Measurements from ENCODE around the gene TRAF3. TPM values are rescaled to one million over a fixed set of nuclear protein-coding genes. Genes with fewer than 3 reads are reported as not detected.

Gene TRAF3
- total and polyA plus RNA-seq, 3 experiments from 2014 or later = 16.3 to 62.0 (median 61.6) TPM

- Histone ChIP-seq H3K9me3 (ENCODE audit: low read length) (no peaks in the 10 kb centered on the region), H3K36me3 (ENCODE audit: insufficient read depth, low read length) (no peaks in the 10 kb centered on the region), H3K27me3 (ENCODE audit: insufficient read depth, low read length, poor library complexity, severe bottlenecking) (no peaks in the 10 kb centered on the region), H3K4me3 (ENCODE audit: low read length) (no peak overlapping the region), H3K4me1 (ENCODE audit: insufficient read depth, low read length) (peaks cover 40% of the 10 kb centered on the region), H3K27ac (ENCODE audit: low read depth, low read length) (no peak overlapping the region)
- ChIA-PET POLR2A (no interaction called here), CTCF (no interaction called here)
- no peaks in the 10 kb centered on the region for H3K27me3 Mint-ChIP-seq
- peaks cover 63 to 81% (median 79%) of the 10 kb centered on the region in 3 donors for H3K4me1 Mint-ChIP-seq
- DNase-seq = no peak
- H3K36me3 Mint-ChIP-seq = peaks cover 0 to 6% (median 3%) of the 10 kb centered on the region in 3 donors
- H3K9me3 Mint-ChIP-seq = no peaks in the 10 kb centered on the region
- peak overlapping the region in 3 of 7 donors; percentile 12 to 55 (median 42) for H3K4me3 Mint-ChIP-seq
- peak overlapping the region in 5 of 8 donors; percentile 4 to 78 (median 39) for H3K27ac Mint-ChIP-seq
Measured at GRCh38 chr14:102785595-102785963, 8.3 kb downstream of the TRAF3 start.

DNA sequence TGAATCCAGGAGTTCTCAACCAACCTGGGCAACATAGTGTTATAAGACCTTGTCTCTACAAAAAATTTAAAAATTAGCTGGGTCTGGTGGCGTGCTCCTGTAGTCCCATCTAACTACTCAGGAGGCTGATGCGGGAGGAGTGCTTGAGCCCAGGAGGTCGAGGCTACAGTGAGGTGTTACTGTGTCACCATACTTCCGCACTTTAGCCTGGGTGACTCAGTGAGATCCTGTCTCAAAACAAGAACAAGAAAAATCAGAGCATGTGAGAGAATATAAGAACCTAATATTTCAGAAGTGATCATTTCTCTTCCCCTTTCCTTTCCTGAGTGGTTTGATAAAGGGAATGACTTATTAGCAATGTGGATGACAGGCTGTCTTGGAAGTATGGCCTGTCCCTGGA lies 9.5 kb downstream of the TRAF3 start:
- Histone ChIP-seq H3K4me3 (ENCODE audit: low read length) (no peak overlapping the region), H3K9me3 (ENCODE audit: low read length) (no peaks in the 10 kb centered on the region)
- peak overlapping the region in 4 of 8 donors; percentile 1 to 74 (median 58) for H3K27ac Mint-ChIP-seq

GRCh38 chr14:102789349-102789748 lies 12.1 kb downstream of the TRAF3 start:
- Histone ChIP-seq H3K27me3 (ENCODE audit: insufficient read depth, low read length, poor library complexity, severe bottlenecking) (no peaks in the 10 kb centered on the region), H3K9me3 (ENCODE audit: low read length) (no peaks in the 10 kb centered on the region), H3K4me3 (ENCODE audit: low read length) (no peak overlapping the region), H3K36me3 (ENCODE audit: insufficient read depth, low read length) (no peaks in the 10 kb centered on the region), H3K27ac (ENCODE audit: low read depth, low read length) (no peak overlapping the region), H3K4me1 (ENCODE audit: insufficient read depth, low read length) (peaks cover 27% of the 10 kb centered on the region)
- H3K4me3 Mint-ChIP-seq = no peak overlapping the region
- ChIA-PET POLR2A (no interaction called here), CTCF (no interaction called here)
- H3K27me3 Mint-ChIP-seq = no peaks in the 10 kb centered on the region
- peak overlapping the region in 2 of 8 donors; percentile 46 to 58 for H3K27ac Mint-ChIP-seq
- H3K36me3 Mint-ChIP-seq = peaks cover 9 to 20% (median 17%) of the 10 kb centered on the region in 3 donors
- H3K4me1 Mint-ChIP-seq = peaks cover 58 to 86% (median 77%) of the 10 kb centered on the region in 3 donors
- peaks cover 0 to 3% (median 0%) of the 10 kb centered on the region in 5 donors for H3K9me3 Mint-ChIP-seq
- DNase-seq = no peak

More for the DNA sequence above, 9.5 kb downstream of the TRAF3 start:
- Mint-ChIP-seq H3K27me3 (no peaks in the 10 kb centered on the region), H3K9me3 (peaks cover 0 to 3% (median 0%) of the 10 kb centered on the region in 5 donors), H3K4me3 (peak overlapping the region in 4 of 7 donors; percentile 10 to 41 (median 16)), H3K36me3 (peaks cover 5 to 12% (median 6%) of the 10 kb centered on the region in 3 donors), H3K4me1 (peaks cover 63 to 84% (median 83%) of the 10 kb centered on the region in 3 donors)
- Histone ChIP-seq H3K27me3 (ENCODE audit: insufficient read depth, low read length, poor library complexity, severe bottlenecking) (no peaks in the 10 kb centered on the region), H3K27ac (ENCODE audit: low read depth, low read length) (no peak overlapping the region), H3K4me1 (ENCODE audit: insufficient read depth, low read length) (peaks cover 32% of the 10 kb centered on the region), H3K36me3 (ENCODE audit: insufficient read depth, low read length) (no peaks in the 10 kb centered on the region)
- ChIA-PET POLR2A (no interaction called here), CTCF (no interaction called here)
- no peak for DNase-seq

DNA sequence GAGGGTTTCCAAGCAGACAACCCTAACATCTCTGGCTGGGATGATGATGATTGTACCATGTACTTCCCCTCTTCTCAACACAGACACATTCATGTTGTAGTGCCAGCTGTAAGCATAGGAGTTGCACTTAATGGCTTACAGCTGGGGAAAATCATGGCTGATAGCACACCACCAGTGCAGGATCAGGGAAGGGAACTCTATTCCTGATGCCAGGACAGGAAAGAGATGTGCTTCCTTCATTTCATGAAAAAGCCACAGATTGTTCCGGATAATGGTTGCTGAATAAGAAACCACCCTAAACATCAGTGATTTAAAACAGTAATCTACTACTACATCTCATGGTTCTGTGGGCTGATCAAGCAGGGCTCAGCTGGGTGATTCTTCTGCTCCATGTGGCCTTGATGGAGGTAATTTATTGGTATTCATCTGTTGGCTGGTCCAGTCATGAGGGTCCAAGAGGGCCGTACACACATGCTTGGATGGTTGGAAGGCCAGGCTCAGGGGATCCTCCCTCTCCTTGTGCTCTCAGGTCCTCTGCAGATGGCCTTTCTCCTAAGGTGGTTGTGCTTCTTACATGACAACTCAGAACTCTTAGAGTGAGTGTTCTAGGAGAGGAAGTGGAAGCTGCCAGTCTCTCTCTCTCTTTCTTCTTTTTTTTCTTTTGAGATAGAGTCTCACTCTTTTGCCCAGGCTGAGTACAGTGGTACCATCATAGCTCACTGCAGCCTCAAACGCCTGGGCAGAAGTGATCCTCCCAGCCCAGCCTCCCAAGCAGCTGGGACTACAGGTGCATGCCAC lies 16.5 kb downstream of the TRAF3 start:
- DNase-seq = no peak
- no peak overlapping the region for H3K4me3 ChIP-seq (ENCODE audit: low read length)
- no peaks in the 10 kb centered on the region for H3K36me3 ChIP-seq (ENCODE audit: insufficient read depth, low read length)

GRCh38 chr14:102795060-102795925 lies 18.0 kb downstream of the TRAF3 start:
- H3K27ac ChIP-seq (ENCODE audit: low read depth, low read length) = no peak overlapping the region
- peaks cover 30% of the 10 kb centered on the region for H3K4me1 ChIP-seq (ENCODE audit: insufficient read depth, low read length)
- H3K4me3 ChIP-seq (ENCODE audit: low read length) = no peak overlapping the region
- H3K27ac Mint-ChIP-seq = peak overlapping the region; percentile 42 to 92 (median 86)
- H3K4me1 Mint-ChIP-seq = peaks cover 50 to 82% (median 68%) of the 10 kb centered on the region in 3 donors
- H3K4me3 Mint-ChIP-seq = peak overlapping the region in 2 of 7 donors; percentile 19 to 52
- no peaks in the 10 kb centered on the region for H3K9me3 ChIP-seq (ENCODE audit: low read length)
- no peaks in the 10 kb centered on the region for H3K27me3 ChIP-seq (ENCODE audit: insufficient read depth, low read length, poor library complexity, severe bottlenecking)
- no peaks in the 10 kb centered on the region for H3K27me3 Mint-ChIP-seq
- ChIA-PET POLR2A (interaction anchor here (0.6 to 1.1 kb wide), 3 partner anchors 11 to 54 kb away, joined by 3 to 5 read pairs (median 5); no protein-coding TSS in a partner anchor), CTCF (interaction anchor here (1.0 to 1.3 kb wide), 2 partner anchors 20 to 24 kb away, joined by 3 read pairs; no protein-coding TSS in a partner anchor)
- peaks cover 11 to 32% (median 17%) of the 10 kb centered on the region in 3 donors for H3K36me3 Mint-ChIP-seq
- peaks cover 0 to 3% (median 0%) of the 10 kb centered on the region in 5 donors for H3K9me3 Mint-ChIP-seq
- DNase-seq = peak in 3 of 5 donors; percentile 21 to 64 (median 26)
- no peaks in the 10 kb centered on the region for H3K36me3 ChIP-seq (ENCODE audit: insufficient read depth, low read length)

More for the DNA sequence above, 16.5 kb downstream of the TRAF3 start:
- Mint-ChIP-seq H3K4me3 (peak overlapping the region in 1 of 7 donors; percentile 19), H3K4me1 (peaks cover 52 to 84% (median 68%) of the 10 kb centered on the region in 3 donors), H3K36me3 (peaks cover 12 to 34% (median 17%) of the 10 kb centered on the region in 3 donors), H3K27ac (peak overlapping the region in 4 of 8 donors; percentile 22 to 73 (median 60)), H3K9me3 (peaks cover 0 to 3% (median 0%) of the 10 kb centered on the region in 5 donors), H3K27me3 (no peaks in the 10 kb centered on the region)
- Histone ChIP-seq H3K27me3 (ENCODE audit: insufficient read depth, low read length, poor library complexity, severe bottlenecking) (no peaks in the 10 kb centered on the region), H3K27ac (ENCODE audit: low read depth, low read length) (no peak overlapping the region), H3K4me1 (ENCODE audit: insufficient read depth, low read length) (peaks cover 25% of the 10 kb centered on the region), H3K9me3 (ENCODE audit: low read length) (no peaks in the 10 kb centered on the region)
- POLR2A ChIA-PET = interaction anchor here (0.6 kb wide), 1 partner anchor 52 kb away, joined by 4 read pairs; no protein-coding TSS in a partner anchor
- CTCF ChIA-PET = no interaction called here

- no peaks in the 10 kb centered on the region for H3K27me3 ChIP-seq (ENCODE audit: insufficient read depth, low read length, poor library complexity, severe bottlenecking)
- no peak overlapping the region for H3K4me3 ChIP-seq (ENCODE audit: low read length)
- H3K27ac Mint-ChIP-seq = peak overlapping the region in 4 of 8 donors; percentile 3 to 48 (median 40)
- POLR2A ChIA-PET = no interaction called here
- CTCF ChIA-PET = no interaction called here
- no peaks in the 10 kb centered on the region for H3K27me3 Mint-ChIP-seq
- no peaks in the 10 kb centered on the region for H3K36me3 ChIP-seq (ENCODE audit: insufficient read depth, low read length)
- no peak overlapping the region for H3K27ac ChIP-seq (ENCODE audit: low read depth, low read length)
- H3K9me3 Mint-ChIP-seq = no peaks in the 10 kb centered on the region
- peaks cover 9 to 26% (median 11%) of the 10 kb centered on the region in 3 donors for H3K36me3 Mint-ChIP-seq
- H3K4me3 Mint-ChIP-seq = no peak overlapping the region
- H3K4me1 ChIP-seq (ENCODE audit: insufficient read depth, low read length) = peaks cover 30% of the 10 kb centered on the region
- DNase-seq = no peak
- no peaks in the 10 kb centered on the region for H3K9me3 ChIP-seq (ENCODE audit: low read length)
- H3K4me1 Mint-ChIP-seq = peaks cover 42 to 74% (median 57%) of the 10 kb centered on the region in 3 donors
Measured at GRCh38 chr14:102796661-102797190, 19.5 kb downstream of the TRAF3 start.

GRCh38 chr14:102798926-102799325 lies 21.7 kb downstream of the TRAF3 start:
- no peak overlapping the region for H3K4me3 Mint-ChIP-seq
- Histone ChIP-seq H3K4me3 (ENCODE audit: low read length) (no peak overlapping the region), H3K36me3 (ENCODE audit: insufficient read depth, low read length) (no peaks in the 10 kb centered on the region), H3K27me3 (ENCODE audit: insufficient read depth, low read length, poor library complexity, severe bottlenecking) (no peaks in the 10 kb centered on the region), H3K9me3 (ENCODE audit: low read length) (no peaks in the 10 kb centered on the region), H3K27ac (ENCODE audit: low read depth, low read length) (no peak overlapping the region), H3K4me1 (ENCODE audit: insufficient read depth, low read length) (peaks cover 26% of the 10 kb centered on the region)
- H3K27me3 Mint-ChIP-seq = no peaks in the 10 kb centered on the region
- peak overlapping the region in 7 of 8 donors; percentile 9 to 83 (median 70) for H3K27ac Mint-ChIP-seq
- DNase-seq = no peak
- H3K36me3 Mint-ChIP-seq = peaks cover under 1 to 21% (median 4%) of the 10 kb centered on the region in 3 donors
- peaks cover 41 to 70% (median 60%) of the 10 kb centered on the region in 3 donors for H3K4me1 Mint-ChIP-seq
- H3K9me3 Mint-ChIP-seq = no peaks in the 10 kb centered on the region
- CTCF ChIA-PET = no interaction called here
- POLR2A ChIA-PET = no interaction called here

Measured in CD8-positive, alpha-beta memory T cell (primary cell).